IMR-90 (cell line): ENCODE results near the gene RIC3. TPM values are rescaled to one million over a fixed set of nuclear protein-coding genes. Genes with fewer than 3 reads are reported as not detected.

Experiments used
- ATAC-seq: fragments of 200-7000 bp; cut with Tn5 transposase; 2 replicates; pipeline ENCODE4 v1.9.1; 2020; ENCODE audit warnings: low read depth, mild to moderate bottlenecking, moderate library complexity
- BruUV-seq: library from RNA; stranded (reverse); fragments of 400-500 nt; replicated peaks from 2 replicates; lab custom pipeline; 2021; lab: Mats Ljungman, UMichigan
- CTCF ChIA-PET: fragments of 300-600 bp; formaldehyde crosslinking; extraction: SDS; loops from one replicate; lab custom pipeline; 2021; ENCODE audit warnings: antibody characterized with exemption; lab: Yijun Ruan, JAX
- POLR2A ChIA-PET: fragments of 300-600 bp; sonication (Branson Sonifier 250); formaldehyde crosslinking; loops from one replicate; lab custom pipeline; 2022; ENCODE audit warnings: antibody characterized with exemption; ENCODE audit not compliant: unreplicated experiment; lab: Charles Lee
- DNase-seq: peaks from one replicate; pipeline ENCODE4 v3.0.0; 2013
- H2AFZ ChIP-seq: replicated peaks from 2 replicates; pipeline ENCODE3; 2013; ENCODE audit warnings: low read length, mild to moderate bottlenecking; ENCODE audit not compliant: poor library complexity
- H2AK5ac ChIP-seq: 2 replicates; pipeline ENCODE4 v1.6.1; 2013; ENCODE audit warnings: low read depth, low read length, inconsistent platforms
- H2AK9ac ChIP-seq: replicated peaks from 2 replicates; pipeline ENCODE3; 2013; ENCODE audit warnings: mild to moderate bottlenecking, low read depth, low read length, moderate library complexity; ENCODE audit not compliant: poor library complexity
- H2BK120ac ChIP-seq: 2 replicates; pipeline ENCODE4 v1.6.1; 2013; ENCODE audit warnings: low read depth, low read length, inconsistent platforms
- H2BK15ac ChIP-seq: 3 replicates; pipeline ENCODE4 v1.6.1; 2013; ENCODE audit warnings: low read depth, low read length, inconsistent platforms
- H2BK20ac ChIP-seq: 2 replicates; pipeline ENCODE4 v1.6.1; 2013; ENCODE audit warnings: low read depth, mild to moderate bottlenecking, inconsistent platforms, low read length, moderate library complexity
- H2BK5ac ChIP-seq: 2 replicates; pipeline ENCODE4 v1.6.1; 2013; ENCODE audit warnings: mild to moderate bottlenecking, low read depth, low read length, inconsistent platforms; ENCODE audit not compliant: poor library complexity, severe bottlenecking
- H3K14ac ChIP-seq: replicated peaks from 2 replicates; pipeline ENCODE4 v1.6.1; 2013; ENCODE audit warnings: low read depth, low read length, inconsistent platforms
- H3K18ac ChIP-seq: 2 replicates; pipeline ENCODE4 v1.6.1; 2013; ENCODE audit warnings: low read depth, low read length, control low read depth
- H3K23ac ChIP-seq: 2 replicates; pipeline ENCODE4 v1.6.1; 2013; ENCODE audit warnings: low read depth, low read length, inconsistent platforms
- H3K27ac ChIP-seq: 2 replicates; pipeline ENCODE4 v1.5.1; 2013; ENCODE audit warnings: mild to moderate bottlenecking, control low read depth, low read length; ENCODE audit not compliant: insufficient read depth
- H3K27me3 ChIP-seq: 2 replicates; pipeline ENCODE4 v1.6.1; 2013; ENCODE audit warnings: low read length; ENCODE audit not compliant: control insufficient read depth, insufficient read depth
- H3K36me3 ChIP-seq: 2 replicates; pipeline ENCODE4 v1.6.1; 2013; ENCODE audit warnings: low read length, mixed read lengths; ENCODE audit not compliant: control insufficient read depth, insufficient read depth
- H3K4ac ChIP-seq: 2 replicates; pipeline ENCODE4 v1.6.1; 2013; ENCODE audit warnings: low read depth, low read length, inconsistent platforms
- H3K4me1 ChIP-seq: 2 replicates; pipeline ENCODE4 v1.6.1; 2013; ENCODE audit warnings: low read length, mixed read lengths; ENCODE audit not compliant: control insufficient read depth, insufficient read depth
- H3K4me2 ChIP-seq: 2 replicates; pipeline ENCODE4 v1.6.1; 2013; ENCODE audit warnings: low read depth, mild to moderate bottlenecking, control low read depth, low read length, moderate library complexity
- H3K4me3 ChIP-seq: 2 replicates; pipeline ENCODE4 v1.5.1; 2013; ENCODE audit warnings: low read depth, mild to moderate bottlenecking, control low read depth, low read length, moderate library complexity; ENCODE audit not compliant: insufficient read depth
- H3K56ac ChIP-seq: 2 replicates; pipeline ENCODE4 v1.6.1; 2013; ENCODE audit warnings: low read length, inconsistent platforms; ENCODE audit not compliant: insufficient read depth; ENCODE audit errors: extremely low read depth
- H3K79me1 ChIP-seq, 2 experiments: 2 replicates each; pipeline ENCODE4 v1.6.1; 2013; ENCODE audit warnings: low read length in 2 of 2, inconsistent platforms in 1 of 2, low read depth in 1 of 2
- H3K9ac ChIP-seq: 2 replicates; pipeline ENCODE4 v1.6.1; 2013; ENCODE audit warnings: low read depth, low read length, control low read depth
- H3K9me1 ChIP-seq: 2 replicates; pipeline ENCODE4 v1.6.1; 2013; ENCODE audit warnings: low read length, inconsistent platforms; ENCODE audit not compliant: insufficient read depth
- H3K9me3 ChIP-seq: 2 replicates; pipeline ENCODE4 v1.6.1; 2013; ENCODE audit warnings: low read length; ENCODE audit not compliant: control insufficient read depth, insufficient read depth
- H4K20me1 ChIP-seq: 2 replicates; pipeline ENCODE4 v1.6.1; 2013; ENCODE audit warnings: low read length, inconsistent platforms; ENCODE audit not compliant: insufficient read depth
- H4K5ac ChIP-seq: 2 replicates; pipeline ENCODE4 v1.6.1; 2013; ENCODE audit warnings: mild to moderate bottlenecking, low read depth, low read length, control low read depth
- H4K8ac ChIP-seq, 2 experiments: 2 replicates each; pipeline ENCODE4 v1.6.1; 2013; ENCODE audit warnings: low read depth in 2 of 2, low read length in 2 of 2, control low read depth in 1 of 2, inconsistent platforms in 1 of 2
- H4K91ac ChIP-seq: 2 replicates; pipeline ENCODE4 v1.6.1; 2013; ENCODE audit warnings: low read depth, low read length, inconsistent platforms; ENCODE audit not compliant: insufficient read depth
- BHLHE40 ChIP-seq: fragments of 150-350 bp; IDR thresholded peaks from 2 replicates; pipeline ENCODE4 v1.6.1; 2016; ENCODE audit warnings: mild to moderate bottlenecking, low read depth, low read length
- CEBPB ChIP-seq: IDR thresholded peaks from 2 replicates; pipeline ENCODE4 v1.6.1; 2012; ENCODE audit warnings: low read depth, low read length, improper control_type of control experiment
- CHD1 ChIP-seq: IDR thresholded peaks from 2 replicates; pipeline ENCODE4 v1.6.1; 2012; ENCODE audit warnings: low read depth, low read length, improper control_type of control experiment
- FOS ChIP-seq: fragments of 150-350 bp; IDR thresholded peaks from 2 replicates; pipeline ENCODE4 v1.6.1; 2016; ENCODE audit warnings: low read depth, low read length
- MAZ ChIP-seq: IDR thresholded peaks from 2 replicates; pipeline ENCODE4 v1.6.1; 2012; ENCODE audit warnings: low read depth, mild to moderate bottlenecking, low read length, improper control_type of control experiment, moderate library complexity, borderline replicate concordance
- NFE2L2 ChIP-seq: fragments of 150-350 bp; IDR thresholded peaks from 2 replicates; pipeline ENCODE4 v1.6.1; 2016; ENCODE audit warnings: low read depth, mild to moderate bottlenecking, low read length
- POLR2A ChIP-seq: IDR thresholded peaks from 2 replicates; pipeline ENCODE4 v1.6.1; 2012; ENCODE audit warnings: mild to moderate bottlenecking, low read depth, low read length
- RFX5 ChIP-seq: IDR thresholded peaks from 2 replicates; pipeline ENCODE4 v1.8.0; 2012; ENCODE audit warnings: low read depth, mild to moderate bottlenecking, low read length, moderate library complexity
- WGBS, 2 experiments: methylation state at CpG; one replicate each; pipeline versions ENCODE4 v1.1.5 to v1.1.7; 2013; ENCODE audit warnings: missing lambda C conversion rate in 2 of 2; ENCODE audit not compliant: insufficient read length in 1 of 2; ENCODE audit errors: extremely low coverage in 2 of 2; 5-methylcytosine and 5-hydroxymethylcytosine counted together
- dilution Hi-C: fragments of 300-500 bp; cut with HindIII; formaldehyde crosslinking; loops from one replicate; pipeline ENCODE4 v1.14.3; 2018; ENCODE audit warnings: low sequenced_read_pairs; ENCODE audit not compliant: unreplicated experiment
- in situ Hi-C: fragments of 300-500 bp; cut with MboI; formaldehyde crosslinking; loops from 3 replicates; pipeline ENCODE4 v1.14.3; 2019; ENCODE audit warnings: low sequenced_read_pairs, inconsistent platforms, mixed read lengths
- intact Hi-C: fragments of 100-400 bp; cut with micrococcal nuclease; formaldehyde crosslinking; loops from 2 replicates; pipeline ENCODE4 v1.10.0; 2022
- polyA plus RNA-seq, 3 experiments: library from polyadenylated mRNA; depleted of rRNA; stranded (reverse); fragments of >200 nt; gene quantifications; 2 replicates each; pipeline ENCODE4 v1.2.3, GENCODE V29; 2012; ENCODE audit warnings: low replicate concordance in 1 of 3
- total RNA-seq: library from RNA; depleted of rRNA; stranded (reverse); fragments of >200 nt; gene quantifications from 2 replicates; pipeline ENCODE4 v1.2.3, GENCODE V29; 2012
- TF ChIP-seq, protein P1 (sequence below): fragments of 150-350 bp; IDR thresholded peaks from 2 replicates; pipeline ENCODE4 v1.6.1; 2017; ENCODE audit warnings: mild to moderate bottlenecking, antibody characterized with exemption, low read length, low read depth
- TF ChIP-seq, protein P2 (sequence below): conservative IDR thresholded peaks from 2 replicates; pipeline ENCODE4 v1.5.1; 2012; ENCODE audit warnings: mild to moderate bottlenecking, low read depth, low read length, improper control_type of control experiment

Gene RIC3
- total and polyA plus RNA-seq, 2 of the 4 experiments (the other 2 are of a cell fraction), result not detected

DNA sequence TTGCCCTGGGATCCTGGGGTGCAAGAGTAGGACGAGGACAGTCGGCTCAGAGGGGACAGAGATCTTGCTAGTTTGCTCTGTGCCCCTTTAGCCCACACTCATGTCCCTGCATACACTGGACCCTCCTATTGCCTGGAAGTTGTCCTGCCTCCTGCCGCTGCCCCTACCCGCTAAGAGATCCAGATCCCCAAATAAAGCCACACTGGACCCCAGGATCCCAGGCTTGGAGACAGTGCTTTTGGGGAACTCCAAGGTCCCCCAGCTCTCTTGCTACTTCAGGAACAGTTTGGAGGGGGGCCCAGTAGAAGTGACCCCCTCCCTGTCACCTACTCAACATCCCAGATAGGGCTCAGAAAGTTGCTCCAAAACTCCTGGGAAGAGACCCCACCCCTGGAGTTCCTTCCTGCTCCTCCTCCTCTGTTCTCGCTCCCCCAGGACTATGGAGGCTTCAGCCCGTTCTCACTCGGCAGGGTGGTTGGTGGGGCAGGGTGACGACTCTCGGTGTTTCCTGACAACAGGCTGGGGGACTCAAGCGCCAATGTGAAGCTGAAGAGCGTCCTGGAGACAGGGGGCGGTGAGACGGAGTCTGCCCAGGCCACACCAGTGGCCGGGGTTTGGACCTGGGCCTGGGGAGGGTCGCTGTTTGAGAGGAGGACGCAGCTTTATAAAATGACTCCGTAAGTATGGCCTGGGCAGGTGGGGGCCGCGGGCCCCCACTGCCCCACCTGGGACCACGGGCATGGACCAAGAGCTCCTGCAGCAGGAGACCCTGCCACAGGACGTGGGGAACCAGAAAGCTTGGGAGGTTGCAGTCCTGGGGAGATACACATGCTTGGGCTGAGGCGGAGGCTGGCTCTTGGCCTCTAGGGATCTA, 107.0 kb downstream of the RIC3 start:
- no peak overlapping the region for H2AK9ac ChIP-seq
- ATAC-seq (no peak), DNase-seq (no peak)
- CTCF ChIA-PET, result no interaction called here
- POLR2A ChIA-PET, result no interaction called here
- no peak overlapping the region for H2BK20ac ChIP-seq
- H3K23ac ChIP-seq, result no peak overlapping the region
- TF ChIP-seq FOS (no peak), POLR2A (no peak), MAZ (no peak), BHLHE40 (no peak), CHD1 (no peak), CEBPB (no peak), NFE2L2 (no peak), RFX5 (no peak)
- TF ChIP-seq, protein P1, sequence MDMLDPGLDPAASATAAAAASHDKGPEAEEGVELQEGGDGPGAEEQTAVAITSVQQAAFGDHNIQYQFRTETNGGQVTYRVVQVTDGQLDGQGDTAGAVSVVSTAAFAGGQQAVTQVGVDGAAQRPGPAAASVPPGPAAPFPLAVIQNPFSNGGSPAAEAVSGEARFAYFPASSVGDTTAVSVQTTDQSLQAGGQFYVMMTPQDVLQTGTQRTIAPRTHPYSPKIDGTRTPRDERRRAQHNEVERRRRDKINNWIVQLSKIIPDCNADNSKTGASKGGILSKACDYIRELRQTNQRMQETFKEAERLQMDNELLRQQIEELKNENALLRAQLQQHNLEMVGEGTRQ, result no peak
- TF ChIP-seq, protein P2, sequence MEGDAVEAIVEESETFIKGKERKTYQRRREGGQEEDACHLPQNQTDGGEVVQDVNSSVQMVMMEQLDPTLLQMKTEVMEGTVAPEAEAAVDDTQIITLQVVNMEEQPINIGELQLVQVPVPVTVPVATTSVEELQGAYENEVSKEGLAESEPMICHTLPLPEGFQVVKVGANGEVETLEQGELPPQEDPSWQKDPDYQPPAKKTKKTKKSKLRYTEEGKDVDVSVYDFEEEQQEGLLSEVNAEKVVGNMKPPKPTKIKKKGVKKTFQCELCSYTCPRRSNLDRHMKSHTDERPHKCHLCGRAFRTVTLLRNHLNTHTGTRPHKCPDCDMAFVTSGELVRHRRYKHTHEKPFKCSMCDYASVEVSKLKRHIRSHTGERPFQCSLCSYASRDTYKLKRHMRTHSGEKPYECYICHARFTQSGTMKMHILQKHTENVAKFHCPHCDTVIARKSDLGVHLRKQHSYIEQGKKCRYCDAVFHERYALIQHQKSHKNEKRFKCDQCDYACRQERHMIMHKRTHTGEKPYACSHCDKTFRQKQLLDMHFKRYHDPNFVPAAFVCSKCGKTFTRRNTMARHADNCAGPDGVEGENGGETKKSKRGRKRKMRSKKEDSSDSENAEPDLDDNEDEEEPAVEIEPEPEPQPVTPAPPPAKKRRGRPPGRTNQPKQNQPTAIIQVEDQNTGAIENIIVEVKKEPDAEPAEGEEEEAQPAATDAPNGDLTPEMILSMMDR, result no peak
- intact Hi-C loops, result no loop called here
- H3K4me1 ChIP-seq, result peaks cover 9% of the 10 kb centered on the region
- H4K20me1 ChIP-seq, result no peaks in the 10 kb centered on the region
- no peak overlapping the region for H3K18ac ChIP-seq
- no peak overlapping the region for H2BK5ac ChIP-seq
- in situ Hi-C loops, result no loop called here
- H3K14ac ChIP-seq, result no peak overlapping the region
- H3K36me3 ChIP-seq, result no peaks in the 10 kb centered on the region
- H3K27ac ChIP-seq, result no peak overlapping the region
- no peak overlapping the region for H3K56ac ChIP-seq
- H3K79me1 ChIP-seq, result no peaks in the 10 kb centered on the region
- H2AK5ac ChIP-seq, result peak overlapping the region; percentile 79; the same call in 1 of the 2 replicates
- H3K9ac ChIP-seq, result no peak overlapping the region
- no peak overlapping the region for H4K5ac ChIP-seq
- H2BK120ac ChIP-seq, result no peak overlapping the region
- no peaks in the 10 kb centered on the region; the same call in 1 of the 2 replicates for H3K27me3 ChIP-seq
- H3K9me1 ChIP-seq, result peaks cover 13% of the 10 kb centered on the region
- no TSS peak for BruUV-seq
- H4K8ac ChIP-seq, result no peak overlapping the region
- no peak overlapping the region for H3K4me2 ChIP-seq
- H2BK15ac ChIP-seq, result no peak overlapping the region
- H4K91ac ChIP-seq, result no peak overlapping the region
- H3K4me3 ChIP-seq, result no peak overlapping the region
- WGBS, 2 experiments, result 95% methylated on average over 8 of the region's 22 CpGs; no CpG with 5 or more reads in 1 of the 2 experiments
- H3K9me3 ChIP-seq, result no peaks in the 10 kb centered on the region
- no peak overlapping the region for H3K4ac ChIP-seq
- dilution Hi-C loops, result no loop called here
- H2AFZ ChIP-seq, result no peak overlapping the region
